Measurements from ENCODE around the gene CAB39L. TPM values are rescaled to one million over a fixed set of nuclear protein-coding genes. Genes with fewer than 3 reads are reported as not detected.

Gene CAB39L
- polyA plus RNA-seq, 2 of the 4 experiments (the other 2 are of a cell fraction): 2.3 to 5.2 TPM

GRCh38 chr13:49436890-49437289 lies 7.0 kb downstream of the CAB39L start:
- 0 out of 6 replicates have a peak, but pooled peaks of 1 of the 2 experiments have one; percentile 34 for ATAC-seq
- Histone ChIP-seq H3K4me1 (no peaks in the 10 kb centered on the region), H3K4me2 (no peak overlapping the region), H3K9me3 (no peaks in the 10 kb centered on the region), H3K4me3 (no peak overlapping the region), H3K27ac (no peak overlapping the region)
- POLR2A ChIA-PET: no interaction called here
- FAIRE-seq: no peak
- WGBS (ENCODE audit: missing lambda C conversion rate): 75% methylated on average over 3 of the region's 3 CpGs
- CTCF ChIA-PET: interaction anchor here (0.7 to 2.8 kb wide), 9 partner anchors 11 to 195 kb away, joined by 3 to 11 read pairs (median 4); partner anchors contain the start of gene CDADC1
- DNase-seq (ENCODE audit: low read depth in 1 of 2, low spot score in 1 of 2): peak in 1 of 2 experiments; percentile 34
- TF ChIP-seq ZNF302 (CRISPR knock-in tag; IDR thresholded peaks at IDR 0.05) (no peak), CTCF (IDR thresholded peaks at IDR 0.05) (peak; percentile 22; the same call in 1 of the 3 replicates), SMC3 (IDR thresholded peaks at IDR 0.05) (0 out of 3 replicates have a peak, but pooled peaks have one; percentile 16), RNF2 (IDR thresholded peaks at IDR 0.05; ENCODE audit: borderline replicate concordance, low read depth) (no peak), RAD21 (conservative IDR thresholded peaks at IDR 0.05 in 1 of 2, IDR thresholded peaks at IDR 0.05 in 1 of 2) (peak in 1 of 2 experiments; percentile 44; a peak in 2 of 5 replicates), MAFK (IDR thresholded peaks at IDR 0.05; ENCODE audit: partially characterized antibody) (no peak)

- CTCF ChIA-PET: interaction anchor here (0.6 to 2.8 kb wide), 5 partner anchors 8 to 225 kb away, joined by 3 to 11 read pairs (median 4); partner anchors contain the start of genes CAB39L and SETDB2
These were observed 7.9 kb downstream of the CAB39L start for GRCh38 chr13:49435992-49436391.

GRCh38 chr13:49429121-49429520 lies 14.7 kb downstream of the CAB39L start:
- Histone ChIP-seq H3K4me1 (no peaks in the 10 kb centered on the region), H3K27ac (no peak overlapping the region), H3K4me2 (no peak overlapping the region), H3K4me3 (no peak overlapping the region), H3K9me3 (no peaks in the 10 kb centered on the region)
- ChIA-PET POLR2A (no interaction called here), CTCF (no interaction called here)
- WGBS (ENCODE audit: missing lambda C conversion rate): 77% methylated on average over 1 of the region's 1 CpG
- DNase-seq (ENCODE audit: low read depth in 1 of 2, low spot score in 1 of 2): no peak
- FAIRE-seq: no peak
- no peak for TF ChIP-seq PHF8 (IDR thresholded peaks at IDR 0.05; ENCODE audit: borderline replicate concordance, low read depth)
- TF ChIP-seq KDM5A (IDR thresholded peaks at IDR 0.05): no peak
- TF ChIP-seq FOXS1 (CRISPR knock-in tag; IDR thresholded peaks at IDR 0.05): no peak
- TF ChIP-seq ELK1 (IDR thresholded peaks at IDR 0.05; ENCODE audit: low read depth, low read length): no peak
- TF ChIP-seq HEYL (CRISPR knock-in tag; IDR thresholded peaks at IDR 0.05): no peak
- TF ChIP-seq PBX3 (IDR thresholded peaks at IDR 0.05): no peak
- TF ChIP-seq MAFK (IDR thresholded peaks at IDR 0.05; ENCODE audit: partially characterized antibody): no peak
- no peak for TF ChIP-seq ESRRA (IDR thresholded peaks at IDR 0.05; ENCODE audit: borderline replicate concordance, low read length)
- TF ChIP-seq NR3C1 (IDR thresholded peaks at IDR 0.05): no peak
- no peak for TF ChIP-seq SMC3 (IDR thresholded peaks at IDR 0.05)
- no peak for TF ChIP-seq CBX8 (IDR thresholded peaks at IDR 0.05)
- TF ChIP-seq ATOH8 (CRISPR knock-in tag; IDR thresholded peaks at IDR 0.05; ENCODE audit: low read depth): no peak
- TF ChIP-seq ZFP36 (IDR thresholded peaks at IDR 0.05; ENCODE audit: borderline replicate concordance, partially characterized antibody): no peak
- TF ChIP-seq EHF (CRISPR knock-in tag; IDR thresholded peaks at IDR 0.05): no peak
- no peak for TF ChIP-seq HOXA7 (CRISPR knock-in tag; IDR thresholded peaks at IDR 0.05)
- TF ChIP-seq HMGXB4 (CRISPR knock-in tag; IDR thresholded peaks at IDR 0.05; ENCODE audit: borderline replicate concordance): no peak
- ATAC-seq: no peak

More at GRCh38 chr13:49435992-49436391, 7.9 kb downstream of the CAB39L start:
- H3K4me2 ChIP-seq: no peak overlapping the region
- FAIRE-seq (no peak), ATAC-seq (no peak), DNase-seq (ENCODE audit: low read depth in 1 of 2, low spot score in 1 of 2) (no peak)
- no peaks in the 10 kb centered on the region for H3K4me1 ChIP-seq
- WGBS (ENCODE audit: missing lambda C conversion rate): 77% methylated on average over 1 of the region's 1 CpG
- no peak overlapping the region for H3K27ac ChIP-seq
- POLR2A ChIA-PET: no interaction called here
- no peak overlapping the region for H3K4me3 ChIP-seq
- no peaks in the 10 kb centered on the region for H3K9me3 ChIP-seq
- no peak for TF ChIP-seq CBX8 (IDR thresholded peaks at IDR 0.05)
- TF ChIP-seq ZFP36 (IDR thresholded peaks at IDR 0.05; ENCODE audit: borderline replicate concordance, partially characterized antibody): no peak
- no peak for TF ChIP-seq EHF (CRISPR knock-in tag; IDR thresholded peaks at IDR 0.05)
- TF ChIP-seq PHF8 (IDR thresholded peaks at IDR 0.05; ENCODE audit: borderline replicate concordance, low read depth): no peak
- TF ChIP-seq SMC3 (IDR thresholded peaks at IDR 0.05): no peak
- no peak for TF ChIP-seq POLR2AphosphoS2 (conservative IDR thresholded peaks at IDR 0.05; ENCODE audit: low read length)
